Endothelial cell of umbilical vein (primary cell): ENCODE results near the gene SPDYA. TPM values are rescaled to one million over a fixed set of nuclear protein-coding genes. Genes with fewer than 3 reads are reported as not detected.

ENCODE experiments used
- BruUV-seq: library from RNA; stranded (reverse); fragments of 400-500 nt; replicated peaks from 2 replicates; lab custom pipeline; 2021; lab: Mats Ljungman, UMichigan
- CTCF ChIA-PET: fragments of 300-600, 350-600 bp; sonication (Branson Sonifier 250); formaldehyde crosslinking; loops from one replicate; lab custom pipeline; 2021; ENCODE audit warnings: antibody characterized with exemption, inconsistent platforms; lab: Charles Lee
- POLR2A ChIA-PET: fragments of 300-600, 350-600 bp; sonication (Branson Sonifier 250); formaldehyde crosslinking; loops from one replicate; lab custom pipeline; 2021; ENCODE audit warnings: antibody characterized with exemption, inconsistent platforms; lab: Charles Lee
- DNase-seq: peaks from one replicate; pipeline ENCODE4 v3.0.0-alpha.2; 2011; ENCODE audit warnings: low read depth, low spot score
- FAIRE-seq: peaks from 2 replicates; lab custom pipeline; 2011; peaks lifted over from hg19 to GRCh38; lab: Jason Lieb, UNC
- H2AFZ ChIP-seq: 2 replicates; pipeline ENCODE4 v1.6.0; 2012; ENCODE audit warnings: low read depth, low read length, control low read depth, inconsistent platforms
- H3K27ac ChIP-seq: 2 replicates; pipeline ENCODE4 v1.5.1; 2011; ENCODE audit warnings: low read depth, mild to moderate bottlenecking, control low read depth, low read length, moderate library complexity; ENCODE audit not compliant: insufficient read depth
- H3K27me3 ChIP-seq, 2 experiments: 2 replicates each; pipeline versions ENCODE4 v1.6.0 to v1.6.1; 2011; ENCODE audit warnings: low read length in 2 of 2, mixed read lengths in 1 of 2; ENCODE audit not compliant: control insufficient read depth in 2 of 2, insufficient read depth in 2 of 2
- H3K36me3 ChIP-seq, 2 experiments: 2 replicates in 1 of 2; 3 replicates in 1 of 2; pipeline ENCODE4 v1.5.1; 2011; ENCODE audit warnings: low read length in 2 of 2, mild to moderate bottlenecking in 1 of 2, moderate library complexity in 1 of 2; ENCODE audit not compliant: control insufficient read depth in 2 of 2, insufficient read depth in 2 of 2; ENCODE audit errors: extremely low read depth in 1 of 2
- H3K4me1 ChIP-seq: 3 replicates; pipeline ENCODE4 v1.5.1; 2011; ENCODE audit warnings: mild to moderate bottlenecking, low read length; ENCODE audit not compliant: control insufficient read depth, insufficient read depth; ENCODE audit errors: extremely low read depth
- H3K4me2 ChIP-seq: 2 replicates; pipeline ENCODE4 v1.6.1; 2011; ENCODE audit warnings: low read length, control low read depth, mixed read lengths; ENCODE audit not compliant: insufficient read depth
- H3K4me3 ChIP-seq, 3 experiments: fragments of 200-600 bp in 1 of 3; sonication (generic), shearing (Covaris generic) in 1 of 3; replicated peaks in 1 of 3; 2 replicates each; pipeline ENCODE4 v1.5.1; 2011 to 2016; ENCODE audit warnings: control low read depth in 3 of 3, low read length in 3 of 3, mild to moderate bottlenecking in 2 of 3, inconsistent platforms in 1 of 3, low read depth in 1 of 3, moderate library complexity in 1 of 3; ENCODE audit not compliant: insufficient read depth in 1 of 3
- H3K79me2 ChIP-seq: 2 replicates; pipeline ENCODE4 v1.6.0; 2012; ENCODE audit warnings: low read length, inconsistent platforms; ENCODE audit not compliant: control insufficient read depth, insufficient read depth
- H3K9ac ChIP-seq: replicated peaks from 2 replicates; pipeline ENCODE3; 2011; ENCODE audit warnings: low read length, control low read depth; ENCODE audit not compliant: insufficient read depth; ENCODE audit errors: extremely low read depth
- H3K9me1 ChIP-seq: replicated peaks from 3 replicates; pipeline ENCODE4 v1.6.0; 2011; ENCODE audit warnings: mild to moderate bottlenecking, low read length; ENCODE audit not compliant: control insufficient read depth, insufficient read depth; ENCODE audit errors: extremely low read depth
- H3K9me3 ChIP-seq: replicated peaks from 2 replicates; pipeline ENCODE4 v1.5.1; 2012; ENCODE audit warnings: low read length, inconsistent platforms; ENCODE audit not compliant: control insufficient read depth, insufficient read depth
- H4K20me1 ChIP-seq: replicated peaks from 2 replicates; pipeline ENCODE3; 2011; ENCODE audit warnings: mild to moderate bottlenecking, low read length; ENCODE audit not compliant: control insufficient read depth, insufficient read depth; ENCODE audit errors: extremely low read depth
- EZH2 ChIP-seq: IDR thresholded peaks from 2 replicates; pipeline ENCODE4 v1.6.1; 2012; ENCODE audit warnings: borderline replicate concordance, low read depth, mild to moderate bottlenecking, moderate library complexity, low read length, inconsistent platforms; ENCODE audit not compliant: severe bottlenecking
- FOS ChIP-seq: IDR thresholded peaks from 2 replicates; pipeline ENCODE4 v1.6.1; 2011; ENCODE audit warnings: mild to moderate bottlenecking, low read length, moderate library complexity, borderline replicate concordance; ENCODE audit not compliant: insufficient read depth
- GATA2 ChIP-seq: IDR thresholded peaks from 2 replicates; pipeline ENCODE4 v1.7.0; 2011; ENCODE audit warnings: low read depth, mild to moderate bottlenecking, moderate library complexity, mixed read lengths, low read length; ENCODE audit not compliant: insufficient read length, insufficient read depth
- JUN ChIP-seq: IDR thresholded peaks from 2 replicates; pipeline ENCODE4 v1.6.1; 2011; ENCODE audit warnings: borderline replicate concordance, low read depth; ENCODE audit not compliant: insufficient read length, insufficient read depth
- MYC ChIP-seq: IDR thresholded peaks from one replicate; pipeline ENCODE4 v1.6.1; 2011; ENCODE audit warnings: mild to moderate bottlenecking, low read depth, low read length
- POLR2A ChIP-seq: IDR thresholded peaks from 2 replicates; pipeline ENCODE4 v1.6.1; 2012; ENCODE audit warnings: low read depth, mild to moderate bottlenecking, control low read depth, low read length
- POLR2AphosphoS5 ChIP-seq: IDR thresholded peaks from 2 replicates; pipeline ENCODE4 v1.6.1; 2012; ENCODE audit warnings: low read depth, mild to moderate bottlenecking, control low read depth, low read length, moderate library complexity; ENCODE audit not compliant: insufficient read depth
- dilution Hi-C: fragments of 300-500 bp; cut with MboI; formaldehyde crosslinking; loops from one replicate; pipeline ENCODE4 v1.15.0; 2019; ENCODE audit warnings: low sequenced_read_pairs; ENCODE audit not compliant: extremely low pct_ligation_motif_present
- intact Hi-C: fragments of 100-400 bp; cut with micrococcal nuclease; formaldehyde crosslinking; loops from one replicate; pipeline ENCODE4 v1.10.0; 2022
- polyA plus RNA-seq, 4 experiments: library from polyadenylated mRNA; depleted of rRNA in 3 of 4; stranded (reverse) in 3 of 4; unstranded in 1 of 4; fragments of >200 nt; gene quantifications; 2 replicates each; pipeline versions ENCODE4 v1.2.1 to v1.2.3, GENCODE V29; 2011 to 2012; ENCODE audit warnings: missing spikeins in 1 of 4
- total RNA-seq: library from RNA; stranded (reverse); gene quantifications from 2 replicates; pipeline ENCODE4 v1.2.3, GENCODE V29; 2021
- TF ChIP-seq, protein P1 (sequence below), 2 donors: IDR thresholded peaks; 1 replicate in 1 of 2; 2 replicates in 1 of 2; pipeline ENCODE4 v1.5.1; 2011; ENCODE audit warnings: low read length in 2 of 2, mild to moderate bottlenecking in 2 of 2, moderate library complexity in 2 of 2, control low read depth in 1 of 2, inconsistent platforms in 1 of 2, low read depth in 1 of 2; ENCODE audit not compliant: insufficient read depth in 1 of 2; ENCODE audit errors: extremely low read depth in 1 of 2
- TF ChIP-seq, protein P2 (sequence below): IDR thresholded peaks from 2 replicates; pipeline ENCODE4 v1.6.1; 2011; ENCODE audit not compliant: insufficient read depth, insufficient read length

SPDYA gene
- total and polyA plus RNA-seq, 2 donors (not counting 3 experiments of a cell fraction or from before 2014, with no cell fraction given): 0.06 to 1.6 TPM

DNA sequence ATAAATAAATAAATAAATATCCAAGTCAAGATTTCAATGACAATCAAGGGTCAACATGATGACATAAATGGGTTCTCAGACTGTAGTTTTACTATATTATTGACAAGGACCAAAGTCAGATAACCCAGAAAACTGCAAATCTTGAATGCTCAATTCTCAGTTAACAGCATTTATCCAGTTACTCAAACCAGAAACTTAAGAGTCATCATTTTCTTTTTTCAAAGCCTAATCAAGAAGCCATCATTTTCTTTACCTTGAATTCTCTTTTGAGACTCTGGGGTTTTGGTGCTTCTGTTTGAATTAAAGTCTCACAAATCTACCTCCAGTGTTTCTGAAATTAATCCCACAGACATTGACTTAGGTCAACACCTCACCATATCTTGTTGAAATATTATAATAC, 45.3 kb downstream of the SPDYA start:
- BruUV-seq: no TSS peak
- CTCF ChIA-PET: no interaction called here

More for the DNA sequence above, 45.3 kb downstream of the SPDYA start:
- dilution Hi-C loops (no loop called here), intact Hi-C loops (no loop called here)
- Histone ChIP-seq H3K9ac (no peak overlapping the region), H3K4me2 (no peak overlapping the region), H3K79me2 (no peaks in the 10 kb centered on the region), H3K9me3 (no peaks in the 10 kb centered on the region), H3K36me3 (no peaks in the 10 kb centered on the region), H3K9me1 (no peaks in the 10 kb centered on the region), H2AFZ (no peak overlapping the region), H3K4me1 (no peaks in the 10 kb centered on the region), H4K20me1 (no peaks in the 10 kb centered on the region), H3K27ac (no peak overlapping the region), H3K4me3 (no peak overlapping the region), H3K27me3 (no peaks in the 10 kb centered on the region)
- DNase-seq (no peak), FAIRE-seq (no peak)
- TF ChIP-seq MYC: no peak
- TF ChIP-seq EZH2: no peak
- TF ChIP-seq, protein P1, sequence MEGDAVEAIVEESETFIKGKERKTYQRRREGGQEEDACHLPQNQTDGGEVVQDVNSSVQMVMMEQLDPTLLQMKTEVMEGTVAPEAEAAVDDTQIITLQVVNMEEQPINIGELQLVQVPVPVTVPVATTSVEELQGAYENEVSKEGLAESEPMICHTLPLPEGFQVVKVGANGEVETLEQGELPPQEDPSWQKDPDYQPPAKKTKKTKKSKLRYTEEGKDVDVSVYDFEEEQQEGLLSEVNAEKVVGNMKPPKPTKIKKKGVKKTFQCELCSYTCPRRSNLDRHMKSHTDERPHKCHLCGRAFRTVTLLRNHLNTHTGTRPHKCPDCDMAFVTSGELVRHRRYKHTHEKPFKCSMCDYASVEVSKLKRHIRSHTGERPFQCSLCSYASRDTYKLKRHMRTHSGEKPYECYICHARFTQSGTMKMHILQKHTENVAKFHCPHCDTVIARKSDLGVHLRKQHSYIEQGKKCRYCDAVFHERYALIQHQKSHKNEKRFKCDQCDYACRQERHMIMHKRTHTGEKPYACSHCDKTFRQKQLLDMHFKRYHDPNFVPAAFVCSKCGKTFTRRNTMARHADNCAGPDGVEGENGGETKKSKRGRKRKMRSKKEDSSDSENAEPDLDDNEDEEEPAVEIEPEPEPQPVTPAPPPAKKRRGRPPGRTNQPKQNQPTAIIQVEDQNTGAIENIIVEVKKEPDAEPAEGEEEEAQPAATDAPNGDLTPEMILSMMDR (IDR thresholded peaks at IDR 0.05; ENCODE audit: extremely low read depth in 1 of 2, insufficient read depth in 1 of 2, low read depth in 1 of 2, low read length in 2 of 2): no peak
- no peak for TF ChIP-seq GATA2
- no peak for TF ChIP-seq POLR2AphosphoS5
- TF ChIP-seq JUN: no peak
- TF ChIP-seq, protein P2, sequence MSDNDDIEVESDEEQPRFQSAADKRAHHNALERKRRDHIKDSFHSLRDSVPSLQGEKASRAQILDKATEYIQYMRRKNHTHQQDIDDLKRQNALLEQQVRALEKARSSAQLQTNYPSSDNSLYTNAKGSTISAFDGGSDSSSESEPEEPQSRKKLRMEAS: no peak
- no peak for TF ChIP-seq FOS
- TF ChIP-seq POLR2A: no peak
- POLR2A ChIA-PET: no interaction called here
